Stimulated activated CD8-positive, alpha-beta memory T cell treated with anti-CD3 and anti-CD28 coated beads, Interleukin-4, amount 100 ng/mL, for 1 hour (primary cell): ENCODE results near the gene MYO7A.

Experiments
- DNase-seq, 2 donors: peaks; one replicate each; pipeline ENCODE4 v3.0.0-alpha.2; 2020; ENCODE audit warnings: low read depth in 2 of 2, low spot score in 1 of 2

Gene MYO7A

DNA sequence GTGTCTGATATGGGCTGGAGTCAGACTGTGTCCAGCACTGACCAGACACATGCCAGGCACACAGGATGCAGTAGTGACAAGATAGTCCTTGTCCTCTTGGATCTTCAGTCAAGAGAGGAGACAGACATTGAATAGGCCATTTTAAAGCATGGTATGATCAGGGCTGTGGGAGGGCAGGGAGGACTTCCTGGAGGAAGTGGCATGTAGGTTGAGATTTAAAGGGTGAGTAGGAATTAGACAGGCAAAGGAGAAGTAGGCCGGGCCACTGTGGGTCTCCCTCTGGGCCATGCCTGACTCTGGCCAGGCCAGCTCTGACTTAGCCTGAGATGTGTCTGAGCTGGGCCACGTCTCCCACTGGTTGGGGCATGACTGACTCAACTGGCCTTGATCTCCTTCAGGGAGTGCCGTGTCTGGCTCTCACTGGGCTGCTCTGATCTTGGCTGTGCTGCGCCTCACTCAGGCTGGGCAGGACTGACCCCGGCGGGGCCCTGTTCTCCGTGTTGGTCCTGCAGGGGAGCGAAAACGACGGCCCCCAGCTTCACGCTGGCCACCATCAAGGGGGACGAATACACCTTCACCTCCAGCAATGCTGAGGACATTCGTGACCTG, 71.2 kb downstream of the MYO7A start:
- no peak for DNase-seq

DNA sequence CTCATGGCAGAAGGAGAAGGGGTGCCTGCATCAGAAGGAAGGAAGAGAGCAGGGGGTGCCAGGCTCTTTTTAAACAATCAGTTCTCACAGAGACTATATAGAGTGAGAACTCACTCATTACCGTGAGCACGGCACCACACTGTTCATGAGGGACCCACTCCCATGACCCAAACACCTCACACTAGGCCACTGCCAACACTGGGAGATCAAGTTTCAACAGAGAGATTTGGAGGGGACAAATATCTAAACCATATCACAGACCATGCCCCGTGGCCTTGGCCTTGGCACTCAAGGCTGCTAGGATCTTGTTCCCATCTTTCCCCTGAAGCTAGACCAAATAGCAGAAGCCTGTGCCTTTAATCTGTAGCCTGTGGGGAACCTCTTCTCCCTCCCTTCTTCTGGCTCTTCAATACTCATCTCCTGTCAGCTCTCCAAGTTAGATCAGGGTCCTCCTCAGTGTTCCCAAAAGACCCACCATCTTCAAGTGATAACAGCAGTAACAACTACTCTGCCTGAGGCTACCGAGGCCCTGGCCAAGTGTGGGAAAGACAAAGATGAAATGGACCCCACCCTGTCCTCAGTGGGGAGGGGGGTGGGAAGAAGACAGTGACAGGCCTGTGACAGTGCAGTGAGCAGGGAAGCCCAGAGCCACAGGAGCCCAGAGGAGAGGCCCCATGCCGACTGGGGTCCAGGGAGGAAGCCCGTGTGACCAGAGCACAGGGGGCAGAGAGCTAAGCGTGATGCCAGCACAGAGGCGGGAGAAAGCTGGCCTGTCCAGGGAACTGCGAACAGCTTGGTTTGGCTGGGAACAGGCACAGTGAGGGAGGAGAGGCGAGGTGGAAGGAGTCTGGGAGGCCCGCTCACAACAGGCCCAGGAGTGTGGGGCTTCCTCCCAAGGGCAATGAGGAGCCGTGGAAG, 72.6 kb downstream of the MYO7A start:
- no peak for DNase-seq

- no peak for DNase-seq
Measured at GRCh38 chr11:77201370-77201769, 73.3 kb downstream of the MYO7A start.

DNA sequence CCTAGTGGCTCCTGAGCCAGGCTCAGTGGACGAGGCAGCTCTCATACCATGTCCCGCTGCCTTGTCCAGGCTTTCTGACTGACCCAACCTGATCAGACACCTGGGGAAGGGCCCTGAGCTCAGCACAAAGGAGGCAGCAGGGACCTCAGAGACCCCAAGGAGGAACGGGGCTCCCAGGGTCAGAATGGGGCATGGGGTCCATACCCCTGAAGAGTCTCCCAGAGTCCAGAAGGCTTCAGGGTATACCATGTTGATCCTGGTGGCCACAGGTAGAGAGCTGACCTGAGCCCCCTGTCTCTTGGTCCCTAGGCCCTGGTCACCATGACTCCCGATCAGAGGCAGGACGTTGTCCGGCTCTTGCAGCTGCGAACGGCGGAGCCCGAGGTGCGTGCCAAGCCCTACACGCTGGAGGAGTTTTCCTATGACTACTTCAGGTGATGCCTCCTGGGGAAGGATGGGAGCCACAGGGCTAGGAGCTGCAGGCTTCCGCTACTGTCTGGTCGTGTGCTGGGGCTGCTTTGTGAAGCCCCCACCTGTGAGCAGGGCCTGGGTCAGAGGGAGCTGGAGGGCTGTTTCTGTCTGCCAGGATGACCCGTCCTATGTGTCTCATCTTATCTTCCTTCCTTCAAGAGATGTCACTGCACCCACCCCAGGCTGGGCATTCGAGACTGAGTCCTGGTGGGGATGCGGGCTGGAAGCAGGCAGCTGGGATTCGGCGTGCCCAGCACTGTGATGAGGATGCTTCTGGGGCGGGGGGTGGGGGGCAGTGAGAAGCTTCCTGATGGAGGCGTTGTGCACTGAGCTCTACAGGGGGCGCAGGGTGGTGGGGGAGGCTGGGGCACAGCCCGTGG, 74.2 kb downstream of the MYO7A start:
- no peak for DNase-seq

GRCh38 chr11:77202941-77203900, 75.2 kb downstream of the MYO7A start:
- DNase-seq, result no peak

GRCh38 chr11:77203901-77204753, 76.1 kb downstream of the MYO7A start:
- no peak for DNase-seq

DNA sequence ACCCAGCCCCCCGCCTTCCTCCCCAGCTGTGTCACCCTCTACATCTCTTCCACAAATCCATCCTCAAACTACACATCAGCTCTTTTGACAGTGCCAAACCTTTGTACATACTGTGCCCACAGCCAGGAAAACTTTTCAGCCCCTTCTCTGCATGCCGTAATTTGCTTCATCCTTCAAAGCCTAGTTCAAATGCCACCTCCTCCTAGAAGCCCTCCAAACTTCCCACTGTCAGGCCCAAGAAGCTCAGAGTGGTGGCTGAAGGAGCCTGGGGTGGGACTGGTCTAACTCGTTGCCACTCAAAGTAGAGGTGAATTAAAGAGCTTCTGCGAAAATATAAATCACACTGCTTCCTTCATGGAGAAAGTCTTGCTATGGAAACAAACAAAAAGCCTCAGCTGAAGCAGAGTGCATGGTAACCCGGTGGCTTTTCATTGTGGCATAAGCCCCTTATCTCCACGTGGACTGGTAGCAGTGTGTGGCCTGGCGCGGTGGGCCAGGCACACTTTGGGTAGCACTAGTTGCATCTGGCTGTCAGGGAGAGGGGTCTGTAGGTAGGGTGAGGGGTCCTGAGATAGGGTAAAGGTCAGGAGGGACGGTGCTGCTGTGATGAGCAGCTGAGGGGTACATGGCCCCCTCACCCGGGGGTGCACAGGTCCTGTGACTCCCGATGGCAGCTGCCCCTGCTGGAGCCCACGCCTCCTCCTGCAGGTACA, 76.9 kb downstream of the MYO7A start:
- DNase-seq, result no peak

- no peak for DNase-seq
Measured at GRCh38 chr11:77205467-77206263, 77.6 kb downstream of the MYO7A start.

- no peak for DNase-seq
Measured at GRCh38 chr11:77206264-77207018, 78.4 kb downstream of the MYO7A start.

GRCh38 chr11:77207019-77207485, 79.0 kb downstream of the MYO7A start:
- DNase-seq, result no peak

DNA sequence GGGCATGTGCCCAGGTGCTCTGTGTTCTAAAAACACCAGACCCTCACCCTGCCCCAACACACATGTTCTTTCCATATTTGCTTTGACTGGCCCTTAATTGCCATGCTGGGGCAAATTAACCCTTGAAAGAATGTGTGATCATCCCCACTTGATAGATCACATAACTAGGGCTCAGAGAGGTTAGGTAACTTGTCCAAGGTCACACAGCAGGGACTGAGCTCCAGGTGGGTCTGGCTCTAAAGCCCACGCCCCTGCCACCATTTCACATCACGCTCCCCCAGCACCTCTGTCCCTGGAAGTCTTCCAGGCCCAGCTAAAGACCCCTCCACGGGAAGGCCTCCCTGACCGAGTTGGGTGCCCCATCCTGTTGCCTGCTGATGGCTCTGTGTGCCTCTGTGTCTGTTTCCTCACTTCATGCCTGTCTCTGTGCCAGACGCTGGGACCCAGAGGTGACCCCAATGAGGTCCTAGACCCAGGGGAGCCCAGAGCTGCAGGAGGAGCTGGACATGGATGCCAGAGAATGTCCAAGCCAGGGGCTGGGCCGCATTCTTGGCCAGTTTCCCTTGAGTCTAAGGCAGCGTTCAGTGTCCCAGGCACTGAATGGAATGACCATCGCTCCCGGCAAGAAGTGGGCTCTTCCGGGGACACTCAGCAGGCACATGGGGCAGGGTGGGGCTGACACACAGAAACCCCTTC, 79.7 kb downstream of the MYO7A start:
- no peak for DNase-seq

GRCh38 chr11:77208535-77208934, 80.5 kb downstream of the MYO7A start:
- no peak for DNase-seq

- DNase-seq, result no peak
Measured at GRCh38 chr11:77209663-77210062, 81.6 kb downstream of the MYO7A start.

GRCh38 chr11:77211040-77211451, 83.0 kb downstream of the MYO7A start:
- no peak for DNase-seq

DNA sequence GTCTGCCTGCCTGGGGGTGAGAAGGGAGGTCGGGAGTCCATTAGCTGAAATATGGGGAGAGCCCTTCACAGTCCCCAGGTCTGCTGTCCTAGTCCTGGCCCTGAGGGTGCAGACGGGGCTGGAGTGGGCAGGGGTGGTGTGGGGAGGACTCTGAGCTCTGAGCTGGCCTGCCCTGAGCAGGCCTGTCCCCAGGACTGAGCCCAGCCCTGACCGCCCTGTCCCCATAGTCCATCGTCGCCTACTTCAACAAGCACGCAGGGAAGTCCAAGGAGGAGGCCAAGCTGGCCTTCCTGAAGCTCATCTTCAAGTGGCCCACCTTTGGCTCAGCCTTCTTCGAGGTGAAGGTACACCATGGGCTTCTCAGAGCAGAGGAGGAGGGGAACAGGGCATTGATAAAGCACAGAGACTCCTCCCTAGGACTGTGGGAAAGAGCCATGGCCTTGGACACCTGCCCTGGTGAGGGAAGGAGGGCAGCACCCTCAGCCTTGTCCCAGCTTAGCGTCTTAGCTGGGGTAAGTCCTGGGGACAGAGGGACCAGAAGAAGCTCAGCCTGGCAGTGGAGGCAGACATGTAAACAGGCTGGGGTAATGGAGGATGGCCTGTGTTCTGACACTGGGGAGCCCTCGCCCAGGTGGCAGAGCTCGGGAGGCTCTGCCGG, 83.7 kb downstream of the MYO7A start:
- no peak for DNase-seq

DNA sequence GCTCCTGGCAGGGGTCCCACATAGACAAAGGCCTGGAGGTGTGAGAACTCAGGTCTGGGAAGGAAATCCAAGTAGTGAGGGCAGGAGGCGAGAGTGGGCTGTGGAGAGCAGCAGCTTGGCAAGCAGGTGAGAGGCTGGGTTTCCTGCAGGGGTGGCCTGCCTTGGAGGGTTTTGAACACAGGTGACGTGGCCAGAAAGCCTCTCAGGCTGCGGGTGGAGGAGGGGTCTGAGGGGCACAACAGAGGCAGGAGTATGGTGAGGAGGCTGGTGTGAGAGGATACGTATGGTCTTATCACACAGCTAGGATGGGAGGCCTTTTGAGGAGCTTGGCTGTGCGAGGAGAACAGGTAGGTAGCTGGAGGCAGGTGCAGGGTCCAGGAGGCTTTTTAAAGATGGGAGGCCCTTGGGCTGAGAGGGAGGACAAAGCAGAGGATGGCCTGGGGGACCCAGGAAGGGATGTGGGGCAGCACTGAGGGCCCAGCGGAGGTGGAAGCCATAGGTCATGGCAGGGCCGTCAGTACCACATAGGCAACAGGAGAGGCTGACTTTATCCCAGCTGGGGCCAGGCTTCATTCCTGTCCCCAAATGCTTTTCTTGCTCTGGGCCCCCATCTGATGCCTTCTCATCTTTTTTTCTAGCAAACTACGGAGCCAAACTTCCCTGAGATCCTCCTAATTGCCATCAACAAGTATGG, 84.4 kb downstream of the MYO7A start:
- no peak for DNase-seq
